HEK293T (cell line): Measurements from ENCODE around the gene LIPC.

Experiments used
- CTCF ChIA-PET: fragments of 350-600 bp; formaldehyde crosslinking; extraction: SDS; loops from one replicate; lab custom pipeline; 2021; ENCODE audit warnings: antibody characterized with exemption, inconsistent platforms; lab: Yijun Ruan, JAX
- POLR2A ChIA-PET: fragments of 350-600 bp; formaldehyde crosslinking; extraction: SDS; loops from one replicate; lab custom pipeline; 2020; ENCODE audit warnings: antibody characterized with exemption, inconsistent platforms; lab: Yijun Ruan, JAX
- DNase-seq: peaks from one replicate; pipeline ENCODE4 v3.0.0; 2012; ENCODE audit warnings: mixed read lengths; ENCODE audit errors: extremely low spot score
- ARNT ChIP-seq: fragments of 450-650 bp; IDR thresholded peaks from 2 replicates; pipeline ENCODE4 v1.6.1; 2017; ENCODE audit warnings: mild to moderate bottlenecking
- BHLHE40 ChIP-seq: fragments of 450-650 bp; IDR thresholded peaks from 2 replicates; pipeline ENCODE4 v1.6.1; 2016; ENCODE audit warnings: mild to moderate bottlenecking, moderate library complexity, borderline replicate concordance
- CTBP1 ChIP-seq: fragments of 450-650 bp; IDR thresholded peaks from 2 replicates; pipeline ENCODE4 v1.6.1; 2016; ENCODE audit warnings: borderline replicate concordance
- ELF4 ChIP-seq: fragments of 450-650 bp; IDR thresholded peaks from 2 replicates; pipeline ENCODE4 v1.6.1; 2017; ENCODE audit warnings: antibody characterized with exemption
- FOXA1 ChIP-seq: fragments of 450-650 bp; IDR thresholded peaks from 2 replicates; pipeline ENCODE4 v1.6.1; 2016; ENCODE audit warnings: mild to moderate bottlenecking
- FOXK2 ChIP-seq: fragments of 450-650 bp; IDR thresholded peaks from 2 replicates; pipeline ENCODE4 v1.6.1; 2016; ENCODE audit warnings: mild to moderate bottlenecking
- FOXM1 ChIP-seq: fragments of 450-650 bp; IDR thresholded peaks from 2 replicates; pipeline ENCODE4 v1.6.1; 2017; ENCODE audit warnings: mild to moderate bottlenecking, borderline replicate concordance
- HDGF ChIP-seq: fragments of 450-650 bp; IDR thresholded peaks from 2 replicates; pipeline ENCODE4 v1.6.1; 2017; ENCODE audit warnings: antibody characterized with exemption, borderline replicate concordance
- L3MBTL2 ChIP-seq: fragments of 450-650 bp; conservative IDR thresholded peaks from 2 replicates; pipeline ENCODE4 v1.6.1; 2016; ENCODE audit warnings: mild to moderate bottlenecking
- LEF1 ChIP-seq: fragments of 450-650 bp; IDR thresholded peaks from 2 replicates; pipeline ENCODE4 v1.6.1; 2017; ENCODE audit warnings: mild to moderate bottlenecking, borderline replicate concordance
- NFRKB ChIP-seq: fragments of 450-650 bp; IDR thresholded peaks from 2 replicates; pipeline ENCODE4 v1.6.1; 2016; ENCODE audit warnings: mild to moderate bottlenecking, moderate library complexity
- PKNOX1 ChIP-seq: fragments of 450-650 bp; IDR thresholded peaks from 2 replicates; pipeline ENCODE4 v1.6.1; 2016
- SP1 ChIP-seq: fragments of 450-650 bp; IDR thresholded peaks from 2 replicates; pipeline ENCODE4 v1.6.1; 2017
- SUZ12 ChIP-seq: fragments of 450-650 bp; IDR thresholded peaks from 2 replicates; pipeline ENCODE4 v1.6.1; 2016; ENCODE audit warnings: mild to moderate bottlenecking
- TARDBP ChIP-seq: fragments of 450-650 bp; IDR thresholded peaks from 2 replicates; pipeline ENCODE4 v1.6.1; 2016
- ZNF384 ChIP-seq: fragments of 450-650 bp; IDR thresholded peaks from 2 replicates; pipeline ENCODE4 v1.6.1; 2016

Gene LIPC

GRCh38 chr15:58559904-58560588 lies 128.3 kb downstream of the LIPC start:
- TF ChIP-seq TARDBP (no peak), FOXA1 (no peak), PKNOX1 (no peak), SUZ12 (no peak), ELF4 (no peak)
- DNase-seq = no peak
- ChIA-PET CTCF (no interaction called here), POLR2A (no interaction called here)

- CTCF ChIA-PET = no interaction called here
- POLR2A ChIA-PET = no interaction called here
- TF ChIP-seq SP1 (no peak), ARNT (no peak), CTBP1 (no peak), NFRKB (no peak), SUZ12 (no peak), TARDBP (no peak), LEF1 (no peak), FOXM1 (no peak), HDGF (no peak), PKNOX1 (no peak), ZNF384 (no peak), L3MBTL2 (no peak), ELF4 (no peak), BHLHE40 (no peak), FOXK2 (no peak), FOXA1 (no peak)
- no peak for DNase-seq
These were observed 129.5 kb downstream of the LIPC start for GRCh38 chr15:58561321-58561720.

- no peak for TF ChIP-seq SUZ12
- TF ChIP-seq FOXM1 = no peak
- TF ChIP-seq ELF4 = no peak
- TF ChIP-seq NFRKB = no peak
- no peak for TF ChIP-seq LEF1
- TF ChIP-seq FOXK2 = no peak
- TF ChIP-seq HDGF = no peak
- TF ChIP-seq L3MBTL2 = no peak
- no peak for TF ChIP-seq SP1
- no peak for TF ChIP-seq CTBP1
- ChIA-PET CTCF (no interaction called here), POLR2A (no interaction called here)
- no peak for DNase-seq
These were observed 130.3 kb downstream of the LIPC start for GRCh38 chr15:58562135-58562534.

GRCh38 chr15:58564981-58565380 lies 133.2 kb downstream of the LIPC start:
- TF ChIP-seq PKNOX1 (no peak), SP1 (no peak), FOXM1 (no peak), TARDBP (no peak), BHLHE40 (no peak), FOXK2 (no peak), ELF4 (no peak), FOXA1 (no peak), LEF1 (no peak)
- no peak for DNase-seq
- POLR2A ChIA-PET = no interaction called here
- CTCF ChIA-PET = no interaction called here

GRCh38 chr15:58565619-58566018 lies 133.8 kb downstream of the LIPC start:
- no peak for DNase-seq
- CTCF ChIA-PET = no interaction called here
- POLR2A ChIA-PET = no interaction called here
- TF ChIP-seq ZNF384 (no peak), FOXK2 (no peak), SUZ12 (no peak), LEF1 (no peak), FOXM1 (no peak), HDGF (no peak), ELF4 (no peak), FOXA1 (no peak), TARDBP (no peak), PKNOX1 (no peak), SP1 (no peak)

- ChIA-PET POLR2A (no interaction called here), CTCF (no interaction called here)
- TF ChIP-seq LEF1 (no peak), FOXA1 (no peak), SUZ12 (no peak), ZNF384 (no peak), FOXM1 (no peak), ELF4 (no peak), PKNOX1 (no peak), TARDBP (no peak), CTBP1 (no peak), NFRKB (no peak), FOXK2 (no peak), BHLHE40 (no peak), L3MBTL2 (no peak), SP1 (no peak), HDGF (no peak), ARNT (no peak)
- no peak for DNase-seq
These were observed 134.2 kb downstream of the LIPC start for GRCh38 chr15:58566029-58566428.
